ENCODE data around the gene EPAS1. TPM values are rescaled to one million over a fixed set of nuclear protein-coding genes. Genes with fewer than 3 reads are reported as not detected.

The EPAS1 gene
- polyA plus RNA-seq, 1 donor from 2014 or later: not detected

- Mint-ChIP-seq H3K9me3 (no peaks in the 10 kb centered on the region), H3K27me3 (peaks cover 5% of the 10 kb centered on the region), H3K36me3 (no peaks in the 10 kb centered on the region), H3K27ac (peak overlapping the region in 1 of 3 donors; percentile 24), H3K4me1 (peaks cover 2 to 4% (median 4%) of the 10 kb centered on the region in 3 donors), H3K4me3 (no peak overlapping the region)
Measured at GRCh38 chr2:46362667-46363012, 65.4 kb downstream of the EPAS1 start.

- no peaks in the 10 kb centered on the region for H3K36me3 Mint-ChIP-seq
- peaks cover 5% of the 10 kb centered on the region for H3K27me3 Mint-ChIP-seq
- no peak overlapping the region for H3K27ac Mint-ChIP-seq
- H3K4me3 Mint-ChIP-seq: no peak overlapping the region
- H3K9me3 Mint-ChIP-seq: no peaks in the 10 kb centered on the region
- H3K4me1 Mint-ChIP-seq: peaks cover 7 to 13% (median 12%) of the 10 kb centered on the region in 3 donors
Measured at GRCh38 chr2:46363535-46364170, 66.4 kb downstream of the EPAS1 start.

DNA sequence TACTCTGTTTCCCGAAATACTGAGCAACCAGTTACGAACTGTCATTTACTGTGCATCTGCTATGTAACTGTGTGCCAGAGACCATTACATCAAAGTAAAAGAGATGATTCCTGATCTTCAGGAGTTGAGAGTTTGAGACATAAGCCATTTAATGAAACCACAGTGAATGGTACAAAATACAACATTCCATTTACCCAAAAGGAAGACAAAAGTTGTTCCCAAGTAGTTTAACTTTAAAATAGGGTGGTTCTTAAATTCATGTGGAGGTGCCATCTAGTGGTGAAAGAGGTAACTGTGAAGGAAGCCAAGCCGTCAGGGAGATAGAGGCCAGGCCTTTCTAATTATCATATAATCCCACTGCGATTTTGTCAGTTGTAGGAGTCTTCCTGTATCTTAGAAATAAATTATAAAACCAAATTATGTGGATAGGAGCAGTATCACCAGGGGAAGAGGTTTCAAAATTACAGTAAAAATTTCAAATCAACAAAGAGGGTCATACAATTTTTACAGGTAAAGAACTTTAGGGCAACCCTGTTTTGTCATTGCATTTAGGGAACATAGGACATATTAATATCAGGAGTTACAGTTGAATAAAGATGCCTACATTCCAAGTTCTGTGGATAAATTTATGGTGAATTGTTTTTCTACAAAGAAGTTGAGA is 67.7 kb downstream of the EPAS1 start:
- Mint-ChIP-seq H3K36me3 (no peaks in the 10 kb centered on the region), H3K27ac (no peak overlapping the region), H3K9me3 (no peaks in the 10 kb centered on the region), H3K4me3 (no peak overlapping the region), H3K27me3 (peaks cover 5% of the 10 kb centered on the region), H3K4me1 (peaks cover 6 to 16% (median 13%) of the 10 kb centered on the region in 3 donors)

DNA sequence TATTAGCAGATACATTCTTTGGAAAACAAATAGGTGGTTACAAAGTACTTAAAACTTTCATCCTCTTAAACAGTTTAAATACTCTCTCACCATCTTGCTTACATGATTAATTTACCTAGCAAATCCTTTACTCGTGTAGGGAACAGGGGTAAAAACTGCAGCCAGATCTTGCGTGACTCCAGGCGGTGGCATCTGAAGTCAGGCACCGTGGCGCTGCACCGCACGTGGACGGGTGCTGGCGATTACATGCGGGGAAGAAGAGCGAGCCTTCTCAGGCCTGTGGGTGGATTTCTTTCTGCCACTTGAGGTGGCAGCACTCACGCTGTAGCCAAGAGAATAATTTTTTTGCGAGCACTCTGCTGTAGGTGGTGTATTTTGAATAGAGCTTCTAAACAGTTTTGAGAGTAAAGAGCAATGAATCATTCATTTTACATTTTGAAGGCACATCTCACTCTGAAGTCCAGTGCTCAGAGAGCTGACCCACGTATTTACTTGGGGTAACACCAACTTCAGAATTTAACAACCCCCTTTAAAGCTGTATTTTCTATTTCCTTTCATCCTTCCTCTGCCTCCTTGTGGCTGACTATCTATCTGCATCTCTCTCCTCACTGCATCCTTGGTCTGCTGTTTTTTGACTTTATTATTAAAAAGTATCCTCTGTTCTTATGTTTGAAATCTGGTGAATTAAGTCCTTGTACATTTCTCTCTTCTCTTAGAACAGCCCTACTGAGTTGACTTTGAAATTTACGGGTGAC is 68.9 kb downstream of the EPAS1 start:
- peaks cover 6 to 16% (median 13%) of the 10 kb centered on the region in 3 donors for H3K4me1 Mint-ChIP-seq
- H3K4me3 Mint-ChIP-seq: no peak overlapping the region
- H3K27ac Mint-ChIP-seq: peak overlapping the region in 1 of 3 donors; percentile 24

DNA sequence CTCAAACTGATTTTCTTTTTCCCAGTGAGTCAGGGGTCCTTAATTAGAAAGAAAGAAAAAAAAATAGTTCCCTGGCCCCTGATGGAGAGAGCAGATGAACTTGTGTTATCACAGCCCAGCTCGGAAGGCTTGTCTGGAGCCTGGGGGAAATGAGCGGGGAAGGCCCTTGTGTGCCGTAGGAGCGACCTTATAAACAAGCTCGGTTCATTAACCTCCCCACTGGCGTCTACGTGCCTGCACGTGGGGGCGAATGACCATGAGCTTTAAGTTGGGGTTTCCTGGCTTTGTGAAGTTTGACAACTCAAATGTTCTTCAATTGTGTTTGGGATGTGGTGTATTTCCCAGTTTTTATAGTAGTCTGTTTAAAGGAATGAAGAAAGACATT is 69.5 kb downstream of the EPAS1 start:
- Mint-ChIP-seq H3K27ac (no peak overlapping the region), H3K27me3 (peaks cover 5% of the 10 kb centered on the region), H3K4me1 (peaks cover 6 to 16% (median 13%) of the 10 kb centered on the region in 3 donors), H3K36me3 (no peaks in the 10 kb centered on the region), H3K4me3 (no peak overlapping the region), H3K9me3 (no peaks in the 10 kb centered on the region)

More for the DNA sequence above, 68.9 kb downstream of the EPAS1 start:
- Mint-ChIP-seq H3K9me3 (no peaks in the 10 kb centered on the region), H3K27me3 (peaks cover 5% of the 10 kb centered on the region), H3K36me3 (no peaks in the 10 kb centered on the region)

GRCh38 chr2:46367286-46367685 is 70.1 kb downstream of the EPAS1 start:
- Mint-ChIP-seq H3K9me3 (no peaks in the 10 kb centered on the region), H3K27me3 (peaks cover 5% of the 10 kb centered on the region), H3K4me3 (no peak overlapping the region), H3K27ac (peak overlapping the region in 1 of 3 donors; percentile 59), H3K4me1 (peaks cover 6 to 16% (median 13%) of the 10 kb centered on the region in 3 donors), H3K36me3 (no peaks in the 10 kb centered on the region)

DNA sequence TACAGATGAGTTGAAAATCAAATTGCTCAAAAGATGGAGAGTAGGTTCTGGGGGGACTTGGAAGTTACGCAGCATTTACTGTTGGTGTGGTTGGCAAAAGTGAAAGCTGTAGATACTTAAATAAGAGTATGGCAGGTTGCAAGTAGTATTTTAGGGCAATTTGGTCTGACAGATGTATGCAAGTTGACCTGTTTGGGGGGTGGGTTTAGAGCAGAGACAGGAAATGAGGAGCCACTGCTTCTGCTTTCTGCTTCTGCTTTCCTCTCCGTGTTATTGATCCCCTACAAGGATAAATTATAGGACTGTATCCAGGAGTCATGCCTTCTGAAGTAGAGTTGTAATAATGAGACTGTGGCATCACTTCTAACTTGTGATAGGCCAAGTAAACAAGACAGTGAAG is 71.2 kb downstream of the EPAS1 start:
- Mint-ChIP-seq H3K36me3 (no peaks in the 10 kb centered on the region), H3K4me3 (peak overlapping the region in 1 of 4 donors; percentile 3), H3K9me3 (peaks cover 0 to 3% (median 0%) of the 10 kb centered on the region in 3 donors), H3K27ac (peak overlapping the region in 1 of 3 donors; percentile 52), H3K27me3 (peaks cover 5% of the 10 kb centered on the region), H3K4me1 (peaks cover 6 to 16% (median 13%) of the 10 kb centered on the region in 3 donors)

- H3K27ac Mint-ChIP-seq: no peak overlapping the region
- peaks cover 4% of the 10 kb centered on the region for H3K27me3 Mint-ChIP-seq
Measured at GRCh38 chr2:46369783-46370182, 72.6 kb downstream of the EPAS1 start.

GRCh38 chr2:46371854-46372253 is 74.6 kb downstream of the EPAS1 start:
- Mint-ChIP-seq H3K27ac (no peak overlapping the region), H3K4me1 (peaks cover 5 to 16% (median 9%) of the 10 kb centered on the region in 3 donors), H3K9me3 (peaks cover 0 to 4% (median 0%) of the 10 kb centered on the region in 3 donors), H3K4me3 (no peak overlapping the region), H3K36me3 (no peaks in the 10 kb centered on the region), H3K27me3 (no peaks in the 10 kb centered on the region)

More at GRCh38 chr2:46369783-46370182, 72.6 kb downstream of the EPAS1 start:
- Mint-ChIP-seq H3K4me3 (no peak overlapping the region), H3K4me1 (peaks cover 5 to 16% (median 13%) of the 10 kb centered on the region in 3 donors), H3K9me3 (peaks cover 0 to 4% (median 0%) of the 10 kb centered on the region in 3 donors), H3K36me3 (no peaks in the 10 kb centered on the region)

- H3K36me3 Mint-ChIP-seq: no peaks in the 10 kb centered on the region
- peaks cover 5 to 16% (median 9%) of the 10 kb centered on the region in 3 donors for H3K4me1 Mint-ChIP-seq
- no peaks in the 10 kb centered on the region for H3K27me3 Mint-ChIP-seq
- no peak overlapping the region for H3K4me3 Mint-ChIP-seq
- H3K9me3 Mint-ChIP-seq: peaks cover 0 to 4% (median 0%) of the 10 kb centered on the region in 3 donors
- no peak overlapping the region for H3K27ac Mint-ChIP-seq
Measured at GRCh38 chr2:46372475-46372874, 75.3 kb downstream of the EPAS1 start.

- Mint-ChIP-seq H3K4me1 (peaks cover 4 to 9% (median 4%) of the 10 kb centered on the region in 3 donors), H3K36me3 (no peaks in the 10 kb centered on the region), H3K4me3 (no peak overlapping the region), H3K27ac (no peak overlapping the region), H3K9me3 (peaks cover 0 to 4% (median 0%) of the 10 kb centered on the region in 3 donors), H3K27me3 (peaks cover 1% of the 10 kb centered on the region)
Measured at GRCh38 chr2:46373238-46373637, 76.0 kb downstream of the EPAS1 start.

- Mint-ChIP-seq H3K36me3 (no peaks in the 10 kb centered on the region), H3K9me3 (peaks cover 0 to 4% (median 0%) of the 10 kb centered on the region in 3 donors), H3K27me3 (peaks cover 3% of the 10 kb centered on the region), H3K4me1 (no peaks in the 10 kb centered on the region), H3K27ac (no peak overlapping the region), H3K4me3 (no peak overlapping the region)
Measured at GRCh38 chr2:46375566-46376125, 78.4 kb downstream of the EPAS1 start.

DNA sequence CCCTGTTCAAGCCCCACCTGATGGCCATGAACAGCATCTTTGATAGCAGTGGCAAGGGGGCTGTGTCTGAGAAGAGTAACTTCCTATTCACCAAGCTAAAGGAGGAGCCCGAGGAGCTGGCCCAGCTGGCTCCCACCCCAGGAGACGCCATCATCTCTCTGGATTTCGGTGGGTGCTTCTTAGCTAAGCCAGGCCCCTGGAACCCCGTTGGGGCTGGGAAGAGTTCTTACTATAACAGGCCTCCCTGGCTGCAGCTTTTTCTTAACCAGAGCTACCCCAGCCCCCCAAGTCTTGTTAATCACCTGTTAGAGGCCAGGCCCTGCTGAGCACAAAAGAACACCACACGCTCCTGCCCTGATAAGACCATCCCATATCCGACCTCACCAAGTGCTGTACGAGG is 79.4 kb downstream of the EPAS1 start:
- H3K36me3 Mint-ChIP-seq: no peaks in the 10 kb centered on the region
- H3K27me3 Mint-ChIP-seq: peaks cover 3% of the 10 kb centered on the region
- H3K4me3 Mint-ChIP-seq: no peak overlapping the region
- H3K27ac Mint-ChIP-seq: no peak overlapping the region
- H3K4me1 Mint-ChIP-seq: no peaks in the 10 kb centered on the region
- H3K9me3 Mint-ChIP-seq: peaks cover 0 to 4% (median 0%) of the 10 kb centered on the region in 3 donors

DNA sequence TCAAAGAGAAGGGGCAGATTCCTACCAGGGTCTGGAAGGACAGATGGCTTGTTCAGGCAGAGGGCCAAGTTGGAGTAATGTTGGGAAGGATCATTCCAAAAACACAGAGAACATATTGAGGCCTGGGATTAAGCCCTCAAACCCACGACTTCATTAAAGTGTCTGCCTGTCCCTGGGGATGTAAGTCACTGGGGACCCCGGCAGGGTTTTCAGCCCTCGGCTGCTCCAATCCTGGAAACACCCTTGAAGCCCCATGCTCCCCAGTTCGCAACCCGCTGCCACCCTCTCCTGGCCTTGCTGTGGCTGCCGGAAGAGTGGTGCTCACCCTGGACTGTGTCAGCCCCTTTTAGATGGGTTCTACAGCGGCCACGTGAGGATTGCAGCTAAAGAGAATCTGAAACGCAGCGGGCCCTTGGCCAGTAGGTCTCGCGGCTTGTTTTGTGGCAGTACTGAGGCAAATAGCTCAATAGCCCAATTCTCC is 79.9 kb downstream of the EPAS1 start:
- Mint-ChIP-seq H3K36me3 (no peaks in the 10 kb centered on the region), H3K27ac (no peak overlapping the region), H3K27me3 (peaks cover 4% of the 10 kb centered on the region), H3K4me3 (no peak overlapping the region), H3K4me1 (no peaks in the 10 kb centered on the region), H3K9me3 (peaks cover 0 to 4% (median 0%) of the 10 kb centered on the region in 3 donors)

Measured in IgD-negative memory B cell (primary cell).